B cell (primary cell): ENCODE results near the gene MOK. TPM values are rescaled to one million over a fixed set of nuclear protein-coding genes. Genes with fewer than 3 reads are reported as not detected.

Experiments used
- ATAC-seq: fragments of 200-7000 bp; cut with Tn5 transposase; one replicate; pipeline ENCODE4 v1.10.0; 2021; ENCODE audit warnings: low read depth, mild to moderate bottlenecking, moderate number of reproducible peaks, moderate library complexity
- CTCF ChIA-PET: fragments of 350-600 bp; sonication (Branson Sonifier 250); formaldehyde crosslinking; loops from one replicate; lab custom pipeline; 2021; ENCODE audit warnings: antibody characterized with exemption, inconsistent platforms; lab: Charles Lee
- POLR2A ChIA-PET: fragments of 350-600 bp; sonication (Branson Sonifier 250); formaldehyde crosslinking; loops from one replicate; lab custom pipeline; 2021; ENCODE audit warnings: antibody characterized with exemption; lab: Charles Lee
- DNase-seq: peaks from one replicate; pipeline ENCODE4 v3.0.0; 2013
- H2AFZ ChIP-seq: 2 replicates; pipeline ENCODE4 v1.6.1; 2012; ENCODE audit warnings: mild to moderate bottlenecking, low read depth, low read length; ENCODE audit not compliant: insufficient read depth, poor library complexity, severe bottlenecking
- H3K27ac ChIP-seq, 2 donors: 1 replicate in 1 of 2; 2 replicates in 1 of 2; pipeline ENCODE4 v1.5.1; 2012 to 2013; ENCODE audit warnings: low read length in 2 of 2, mild to moderate bottlenecking in 2 of 2, moderate library complexity in 1 of 2
- H3K27me3 ChIP-seq, 4 experiments: fragments of 200-600 bp in 1 of 4; sonication (generic) in 1 of 4; replicated peaks in 1 of 4; 1 replicate in 2 of 4; 2 replicates in 2 of 4; pipeline versions ENCODE4 v1.6.1 to v1.7.0; 2013 to 2016; ENCODE audit warnings: low read length in 3 of 4, mild to moderate bottlenecking in 2 of 4, mixed read lengths in 1 of 4, moderate library complexity in 1 of 4; ENCODE audit not compliant: insufficient read depth in 4 of 4, control insufficient read depth in 3 of 4; ENCODE audit errors: control extremely low read depth in 1 of 4
- H3K36me3 ChIP-seq, 2 experiments: replicated peaks in 1 of 2; 1 replicate in 1 of 2; 2 replicates in 1 of 2; pipeline versions ENCODE4 v1.6.1 to v1.7.1; 2013; ENCODE audit warnings: low read length in 1 of 2; ENCODE audit not compliant: insufficient read depth in 2 of 2, control insufficient read depth in 1 of 2; ENCODE audit errors: control extremely low read depth in 1 of 2, extremely low read depth in 1 of 2
- H3K4me1 ChIP-seq, 2 donors: fragments of 200-600 bp in 1 of 2; sonication (generic) in 1 of 2; 1 replicate in 1 of 2; 2 replicates in 1 of 2; pipeline versions ENCODE4 v1.5.1 to v1.6.1; 2013 to 2017; ENCODE audit warnings: low read length in 2 of 2; ENCODE audit not compliant: control insufficient read depth in 2 of 2, insufficient read depth in 2 of 2
- H3K4me2 ChIP-seq: replicated peaks from 2 replicates; pipeline ENCODE3; 2012; ENCODE audit warnings: mild to moderate bottlenecking, low read depth, low read length; ENCODE audit not compliant: poor library complexity, severe bottlenecking
- H3K4me3 ChIP-seq, 5 experiments: fragments of 200-600 bp in 1 of 5; sonication (generic) in 1 of 5; 1 replicate in 3 of 5; 2 replicates in 2 of 5; pipeline versions ENCODE4 v1.5.1 to v1.7.0; 2011 to 2016; ENCODE audit warnings: low read length in 4 of 5, mild to moderate bottlenecking in 4 of 5, low read depth in 2 of 5, control low read depth in 1 of 5, moderate library complexity in 1 of 5; ENCODE audit not compliant: insufficient read depth in 1 of 5; ENCODE audit errors: control extremely low read depth in 1 of 5, extremely low read depth in 1 of 5
- H3K79me2 ChIP-seq: fragments of 200-600 bp; sonication (generic); one replicate; pipeline ENCODE4 v1.6.0; 2016; ENCODE audit warnings: low read length; ENCODE audit not compliant: control insufficient read depth, insufficient read depth
- H3K9ac ChIP-seq: fragments of 200-600 bp; sonication (generic); 2 replicates; pipeline ENCODE4 v1.6.1; 2017; ENCODE audit warnings: mild to moderate bottlenecking, low read length, moderate library complexity
- H3K9me3 ChIP-seq, 3 donors: one replicate each; pipeline versions ENCODE4 v1.6.1 to v1.7.1; 2013; ENCODE audit warnings: low read length in 2 of 3; ENCODE audit not compliant: control insufficient read depth in 2 of 3, insufficient read depth in 1 of 3; ENCODE audit errors: control extremely low read depth in 1 of 3
- H4K20me1 ChIP-seq: 2 replicates; pipeline ENCODE4 v1.6.0; 2012; ENCODE audit warnings: mild to moderate bottlenecking, low read length; ENCODE audit not compliant: insufficient read depth, control insufficient read depth, poor library complexity, severe bottlenecking
- H3K27ac Mint-ChIP-seq: one replicate; pipeline ENCODE4 v1.8.0; 2021; ENCODE audit warnings: mixed read lengths
- H3K27me3 Mint-ChIP-seq: one replicate; pipeline ENCODE4 v1.8.0; 2021; ENCODE audit warnings: mixed read lengths
- H3K4me1 Mint-ChIP-seq: one replicate; pipeline ENCODE4 v1.8.0; 2021; ENCODE audit warnings: mixed read lengths
- H3K4me3 Mint-ChIP-seq: one replicate; pipeline ENCODE4 v1.8.0; 2021; ENCODE audit warnings: mixed read lengths
- H3K9me3 Mint-ChIP-seq: one replicate; pipeline ENCODE4 v1.8.0; 2022; ENCODE audit warnings: mixed read lengths; ENCODE audit not compliant: insufficient read depth
- EZH2 ChIP-seq: IDR thresholded peaks from 2 replicates; pipeline ENCODE4 v1.6.1; 2012; ENCODE audit warnings: borderline replicate concordance, low read depth, mild to moderate bottlenecking, moderate library complexity, low read length; ENCODE audit not compliant: insufficient read depth, poor library complexity, severe bottlenecking
- WGBS: methylation state at CpG from one replicate; pipeline ENCODE4 v1.1.5; 2013; ENCODE audit warnings: missing lambda C conversion rate; ENCODE audit not compliant: insufficient coverage; 5-methylcytosine and 5-hydroxymethylcytosine counted together
- intact Hi-C: fragments of 100-400 bp; cut with micrococcal nuclease; formaldehyde crosslinking; loops from one replicate; pipeline ENCODE4 v1.10.0; 2022
- polyA plus RNA-seq: library from polyadenylated mRNA; depleted of rRNA; stranded (reverse); fragments of >200 nt; gene quantifications from 2 replicates; pipeline ENCODE4 v1.2.3, GENCODE V29; 2012
- total RNA-seq, 2 donors: library from RNA; stranded (reverse); fragments of 120-200 nt in 1 of 2; gene quantifications; 1 replicate in 1 of 2; 2 replicates in 1 of 2; pipeline versions ENCODE4 v1.2.3 to v1.2.4, GENCODE V29; 2013 to 2022
- TF ChIP-seq, protein P1 (sequence below): fragments of 200-600 bp; IDR thresholded peaks from one replicate; pipeline ENCODE4 v1.8.0; 2022; ENCODE audit warnings: antibody characterized with exemption, mild to moderate bottlenecking

MOK gene
- total and polyA plus RNA-seq, 2 donors (not counting 1 experiment from before 2014, with no cell fraction given): 1.2 to 3.0 TPM

GRCh38 chr14:102252834-102253801, 51.8 kb downstream of the MOK start:
- ATAC-seq: no peak
- DNase-seq: no peak
- Histone ChIP-seq H3K79me2 (no peaks in the 10 kb centered on the region), H3K36me3 (no peaks in the 10 kb centered on the region), H3K27ac (no peak overlapping the region), H2AFZ (no peak overlapping the region), H3K9me3 (no peaks in the 10 kb centered on the region), H3K9ac (no peak overlapping the region), H3K4me1 (no peaks in the 10 kb centered on the region), H3K4me2 (no peak overlapping the region), H3K27me3 (no peaks in the 10 kb centered on the region), H3K4me3 (no peak overlapping the region), H4K20me1 (no peaks in the 10 kb centered on the region)
- CTCF ChIA-PET: no interaction called here
- intact Hi-C loops: no loop called here
- Mint-ChIP-seq H3K4me3 (no peak overlapping the region), H3K9me3 (no peaks in the 10 kb centered on the region), H3K27ac (no peak overlapping the region), H3K27me3 (peaks cover 2% of the 10 kb centered on the region), H3K4me1 (no peaks in the 10 kb centered on the region)
- WGBS: 95% methylated on average over 12 of the region's 21 CpGs
- POLR2A ChIA-PET: no interaction called here
- TF ChIP-seq, protein P1, sequence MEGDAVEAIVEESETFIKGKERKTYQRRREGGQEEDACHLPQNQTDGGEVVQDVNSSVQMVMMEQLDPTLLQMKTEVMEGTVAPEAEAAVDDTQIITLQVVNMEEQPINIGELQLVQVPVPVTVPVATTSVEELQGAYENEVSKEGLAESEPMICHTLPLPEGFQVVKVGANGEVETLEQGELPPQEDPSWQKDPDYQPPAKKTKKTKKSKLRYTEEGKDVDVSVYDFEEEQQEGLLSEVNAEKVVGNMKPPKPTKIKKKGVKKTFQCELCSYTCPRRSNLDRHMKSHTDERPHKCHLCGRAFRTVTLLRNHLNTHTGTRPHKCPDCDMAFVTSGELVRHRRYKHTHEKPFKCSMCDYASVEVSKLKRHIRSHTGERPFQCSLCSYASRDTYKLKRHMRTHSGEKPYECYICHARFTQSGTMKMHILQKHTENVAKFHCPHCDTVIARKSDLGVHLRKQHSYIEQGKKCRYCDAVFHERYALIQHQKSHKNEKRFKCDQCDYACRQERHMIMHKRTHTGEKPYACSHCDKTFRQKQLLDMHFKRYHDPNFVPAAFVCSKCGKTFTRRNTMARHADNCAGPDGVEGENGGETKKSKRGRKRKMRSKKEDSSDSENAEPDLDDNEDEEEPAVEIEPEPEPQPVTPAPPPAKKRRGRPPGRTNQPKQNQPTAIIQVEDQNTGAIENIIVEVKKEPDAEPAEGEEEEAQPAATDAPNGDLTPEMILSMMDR: no peak

- ChIA-PET POLR2A (no interaction called here), CTCF (no interaction called here)
- no peak overlapping the region for H3K4me3 Mint-ChIP-seq
- Histone ChIP-seq H3K4me3 (no peak overlapping the region), H4K20me1 (no peaks in the 10 kb centered on the region), H3K79me2 (no peaks in the 10 kb centered on the region), H3K4me1 (no peaks in the 10 kb centered on the region), H2AFZ (no peak overlapping the region), H3K36me3 (no peaks in the 10 kb centered on the region), H3K27ac (no peak overlapping the region), H3K9me3 (no peaks in the 10 kb centered on the region), H3K9ac (no peak overlapping the region), H3K27me3 (no peaks in the 10 kb centered on the region), H3K4me2 (no peak overlapping the region)
- H3K4me1 Mint-ChIP-seq: no peaks in the 10 kb centered on the region
- DNase-seq: no peak
- H3K9me3 Mint-ChIP-seq: no peaks in the 10 kb centered on the region
- no peak for ATAC-seq
- no peak overlapping the region for H3K27ac Mint-ChIP-seq
- H3K27me3 Mint-ChIP-seq: no peaks in the 10 kb centered on the region
- TF ChIP-seq, protein P1: no peak
- no peak for TF ChIP-seq EZH2
- 96% methylated on average over 4 of the region's 8 CpGs for WGBS
- intact Hi-C loops: no loop called here
Measured at GRCh38 chr14:102251161-102251560, 53.8 kb downstream of the MOK start.
